GM12873 (cell line): ENCODE data around the gene ACIN1.

Experiments used
- CTCF ChIP-seq: IDR thresholded peaks from 2 replicates; pipeline ENCODE4 v1.5.1; 2012; ENCODE audit warnings: low read depth, mild to moderate bottlenecking, moderate library complexity, low read length, control low read depth; ENCODE audit not compliant: insufficient read depth; ENCODE audit errors: missing control alignments

Gene ACIN1

GRCh38 chr14:23066368-23066767, 28.6 kb downstream of the ACIN1 start:
- no peak for TF ChIP-seq CTCF

GRCh38 chr14:23063601-23064000, 31.3 kb downstream of the ACIN1 start:
- TF ChIP-seq CTCF = no peak

GRCh38 chr14:23062002-23062401, 32.9 kb downstream of the ACIN1 start:
- TF ChIP-seq CTCF = no peak

GRCh38 chr14:23060536-23061260, 34.2 kb downstream of the ACIN1 start:
- no peak for TF ChIP-seq CTCF

- TF ChIP-seq CTCF = no peak
Measured at GRCh38 chr14:23058654-23059504, 36.1 kb downstream of the ACIN1 start.

- peak; percentile 96 for TF ChIP-seq CTCF
Measured at GRCh38 chr14:23057757-23058653, 36.9 kb downstream of the ACIN1 start.
